Measurements from ENCODE around the gene RPP40.
A peak's percentile ranks its signal among the peaks of the same experiment; 100 is the strongest.

The RPP40 gene

DNA sequence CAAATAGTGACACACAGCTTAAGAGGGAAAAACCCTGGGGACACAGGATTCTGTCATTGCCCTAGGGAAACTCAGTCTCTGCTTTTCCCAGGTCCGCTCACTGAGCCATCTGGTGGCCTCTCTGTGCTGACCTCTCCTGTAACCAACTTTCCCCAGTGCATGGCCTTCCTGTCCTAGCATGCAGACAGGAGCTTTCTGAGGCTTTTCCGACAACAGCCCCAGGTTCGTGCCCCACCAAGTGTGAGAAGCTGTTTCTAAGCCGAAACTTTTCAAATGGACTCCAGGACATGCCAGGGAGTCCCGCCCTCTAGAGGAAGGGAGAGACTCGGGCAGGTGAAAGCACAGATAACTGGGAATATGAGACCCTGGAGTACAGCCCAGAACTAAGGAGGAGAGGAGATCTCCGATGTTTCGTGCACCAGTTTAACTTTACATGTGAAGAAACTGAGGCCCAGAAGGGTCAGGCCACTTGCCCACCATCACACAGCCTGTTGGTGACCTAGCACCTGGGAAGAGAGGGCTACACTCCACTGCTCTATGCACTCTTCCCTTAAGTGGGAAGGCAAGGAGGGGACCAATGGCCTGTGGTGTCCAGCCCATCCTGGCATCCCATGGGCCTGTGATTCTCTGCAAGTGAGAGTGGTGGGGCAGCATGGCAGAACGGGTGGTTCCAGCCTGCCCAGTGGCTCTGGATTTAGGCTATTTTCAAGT is 46.2 kb downstream of the RPP40 start:
- TF ChIP-seq EP300 (IDR thresholded peaks at IDR 0.05; ENCODE audit: borderline replicate concordance) = no peak
- TF ChIP-seq RAD21 (IDR thresholded peaks at IDR 0.05; ENCODE audit: low read depth) = 0 out of 2 replicates have a peak, but pooled peaks have one; percentile 15

DNA sequence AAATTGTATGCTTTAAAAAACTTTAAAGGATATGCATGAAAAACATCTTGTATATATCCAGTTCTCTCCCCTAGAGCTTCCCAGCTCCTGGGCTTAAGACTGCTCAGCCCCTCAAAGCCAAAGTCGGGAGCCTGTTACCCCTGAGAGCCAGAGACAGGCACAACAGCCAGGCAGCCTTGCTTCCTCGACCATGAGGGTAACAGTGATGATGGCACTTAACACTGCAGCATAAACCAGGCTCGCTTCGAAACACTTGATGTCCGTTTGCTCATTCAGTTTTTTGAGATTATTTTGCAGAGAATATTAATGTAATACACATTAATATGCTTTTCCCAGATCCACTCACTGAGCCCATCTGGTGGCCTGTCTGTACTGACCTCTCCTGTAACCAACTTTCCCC is 47.2 kb downstream of the RPP40 start:
- no peak for TF ChIP-seq CEBPB (IDR thresholded peaks at IDR 0.05)
- no peak for TF ChIP-seq EGR1 (IDR thresholded peaks at IDR 0.05)
- TF ChIP-seq FOXM1 (IDR thresholded peaks at IDR 0.05; ENCODE audit: borderline replicate concordance, low read depth) = no peak
- TF ChIP-seq NFIC (IDR thresholded peaks at IDR 0.05) = no peak
- no peak for TF ChIP-seq ZBTB7A (IDR thresholded peaks at IDR 0.05; ENCODE audit: low read depth)
- no peak for TF ChIP-seq CREB1 (IDR thresholded peaks at IDR 0.05; ENCODE audit: low read depth)
- TF ChIP-seq TAF1 (IDR thresholded peaks at IDR 0.05; ENCODE audit: low read depth) = no peak
- no peak for TF ChIP-seq TCF12 (IDR thresholded peaks at IDR 0.05; ENCODE audit: low read depth)
- no peak for TF ChIP-seq RAD21 (IDR thresholded peaks at IDR 0.05; ENCODE audit: low read depth)
- TF ChIP-seq YY1 (IDR thresholded peaks at IDR 0.05; ENCODE audit: low read depth) = no peak
- no peak for TF ChIP-seq EP300 (IDR thresholded peaks at IDR 0.05; ENCODE audit: borderline replicate concordance)

- no peak for TF ChIP-seq CREB1 (IDR thresholded peaks at IDR 0.05; ENCODE audit: low read depth)
- TF ChIP-seq TEAD4 (IDR thresholded peaks at IDR 0.05) = no peak
- no peak for TF ChIP-seq USF1 (IDR thresholded peaks at IDR 0.05)
- TF ChIP-seq REST (IDR thresholded peaks at IDR 0.05; ENCODE audit: low read depth) = no peak
- TF ChIP-seq, protein P1, sequence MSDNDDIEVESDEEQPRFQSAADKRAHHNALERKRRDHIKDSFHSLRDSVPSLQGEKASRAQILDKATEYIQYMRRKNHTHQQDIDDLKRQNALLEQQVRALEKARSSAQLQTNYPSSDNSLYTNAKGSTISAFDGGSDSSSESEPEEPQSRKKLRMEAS (IDR thresholded peaks at IDR 0.05) = no peak
- no peak for TF ChIP-seq EGR1 (IDR thresholded peaks at IDR 0.05)
- TF ChIP-seq TCF12 (IDR thresholded peaks at IDR 0.05; ENCODE audit: low read depth) = no peak
- TF ChIP-seq RAD21 (IDR thresholded peaks at IDR 0.05; ENCODE audit: low read depth) = no peak
- no peak for TF ChIP-seq NFIC (IDR thresholded peaks at IDR 0.05)
- TF ChIP-seq YY1 (IDR thresholded peaks at IDR 0.05; ENCODE audit: low read depth) = no peak
Observed at GRCh38 chr6:4953440-4953839, 50.4 kb downstream of the RPP40 start.

GRCh38 chr6:4950836-4951533 is 52.9 kb downstream of the RPP40 start:
- TF ChIP-seq, protein P1 (IDR thresholded peaks at IDR 0.05) = 0 out of 2 replicates have a peak, but pooled peaks have one; percentile 24
- TF ChIP-seq YY1 (IDR thresholded peaks at IDR 0.05; ENCODE audit: low read depth) = no peak

DNA sequence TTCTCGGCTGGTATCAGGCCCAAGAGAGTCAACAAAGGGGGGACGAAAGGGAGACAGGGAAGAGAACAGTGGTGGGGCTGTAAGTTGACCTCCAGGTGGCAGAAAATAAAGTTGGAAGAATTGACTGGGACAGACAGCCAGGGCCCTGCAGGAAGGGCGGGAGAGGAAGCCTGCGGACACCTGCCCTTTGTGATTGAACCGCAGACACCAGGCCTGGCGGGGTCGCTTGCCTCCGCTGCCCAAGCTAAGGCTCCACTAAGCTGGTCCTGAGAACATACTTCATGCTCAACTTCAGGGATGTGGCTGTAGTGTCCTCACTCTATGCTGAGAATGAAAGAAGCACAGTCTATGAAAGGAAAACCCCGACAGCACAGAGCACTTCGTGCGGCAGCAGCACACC is 53.8 kb downstream of the RPP40 start:
- no peak for TF ChIP-seq RAD21 (IDR thresholded peaks at IDR 0.05; ENCODE audit: low read depth)
- no peak for TF ChIP-seq ZBTB7A (IDR thresholded peaks at IDR 0.05; ENCODE audit: low read depth)
- no peak for TF ChIP-seq TCF12 (IDR thresholded peaks at IDR 0.05; ENCODE audit: low read depth)
- TF ChIP-seq CREB1 (IDR thresholded peaks at IDR 0.05; ENCODE audit: low read depth) = no peak
- no peak for TF ChIP-seq USF1 (IDR thresholded peaks at IDR 0.05)
- no peak for TF ChIP-seq EGR1 (IDR thresholded peaks at IDR 0.05)
- no peak for TF ChIP-seq FOXM1 (IDR thresholded peaks at IDR 0.05; ENCODE audit: borderline replicate concordance, low read depth)
- TF ChIP-seq EP300 (IDR thresholded peaks at IDR 0.05; ENCODE audit: borderline replicate concordance) = no peak
- TF ChIP-seq REST (IDR thresholded peaks at IDR 0.05; ENCODE audit: low read depth) = no peak
- no peak for TF ChIP-seq NFIC (IDR thresholded peaks at IDR 0.05)
- TF ChIP-seq YY1 (IDR thresholded peaks at IDR 0.05; ENCODE audit: low read depth) = no peak
- no peak for TF ChIP-seq TAF1 (IDR thresholded peaks at IDR 0.05; ENCODE audit: low read depth)
- TF ChIP-seq TEAD4 (IDR thresholded peaks at IDR 0.05) = no peak
- TF ChIP-seq, protein P1 (IDR thresholded peaks at IDR 0.05) = no peak
- no peak for TF ChIP-seq CEBPB (IDR thresholded peaks at IDR 0.05)

Data from Ishikawa (cell line).